Upper lobe of left lung (tissue), 4 donors: Measurements from ENCODE around the gene JAZF1.

Source experiments
- CTCF ChIP-seq, 6 experiments: fragments of 450-650 bp in 4 of 6; fragments of 200-600 bp in 2 of 6; sonication (generic) in 2 of 6; IDR thresholded peaks; one replicate each; pipeline ENCODE4 v1.5.1; 2016 to 2019; ENCODE audit warnings: antibody characterized with exemption in 6 of 6
- POLR2A ChIP-seq, 4 donors: fragments of 450-650 bp; IDR thresholded peaks; one replicate each; pipeline ENCODE4 v1.5.1; 2016 to 2017; ENCODE audit warnings: antibody characterized with exemption in 4 of 4, mild to moderate bottlenecking in 2 of 4

DNA sequence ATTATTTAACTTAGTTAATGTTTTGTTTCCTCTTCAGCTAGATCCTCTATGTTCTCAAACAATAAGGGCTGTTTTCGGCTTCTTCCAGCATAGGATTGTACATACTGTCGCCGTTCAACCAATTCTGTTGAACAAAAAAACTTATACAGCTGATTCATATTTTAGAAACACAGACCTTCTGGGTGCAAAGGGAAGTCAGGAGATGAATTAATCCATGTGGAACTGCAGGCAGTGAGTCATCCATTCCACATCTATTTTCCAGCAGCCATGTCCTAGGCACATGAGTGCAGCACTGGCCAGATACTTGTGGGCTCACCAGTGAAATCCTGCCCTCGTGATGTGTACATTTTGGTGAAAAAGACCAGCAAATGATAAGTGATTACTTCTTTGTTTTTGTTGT, 163.2 kb downstream of the JAZF1 start:
- TF ChIP-seq CTCF (IDR thresholded peaks at IDR 0.05) (no peak), POLR2A (IDR thresholded peaks at IDR 0.05) (no peak)
